Measurements from ENCODE around the gene ADGRG1. TPM values are rescaled to one million over a fixed set of nuclear protein-coding genes. Genes with fewer than 3 reads are reported as not detected.
A peak's percentile ranks its signal among the peaks of the same experiment; 100 is the strongest.

The ADGRG1 gene
- total and polyA plus RNA-seq, 12 donors: 11.1 to 46.3 (median 19.0) TPM

GRCh38 chr16:57701759-57702371, 73.4 kb downstream of the ADGRG1 start:
- intact Hi-C loops (cut with DNase I): no loop called here

GRCh38 chr16:57703416-57704010, 75.1 kb downstream of the ADGRG1 start:
- DNase-seq (no peak), ATAC-seq (no peak)
- no peaks in the 10 kb centered on the region for H3K4me1 ChIP-seq
- H3K36me3 ChIP-seq: no peaks in the 10 kb centered on the region
- no peak for TF ChIP-seq CTCF (IDR thresholded peaks at IDR 0.05)
- H3K27me3 ChIP-seq: no peaks in the 10 kb centered on the region
- intact Hi-C loops (cut with DNase I): no loop called here
- 93 to 94% methylated on average over 11 of the region's 11 CpGs for WGBS, 2 donors
- no peak overlapping the region for H3K4me3 ChIP-seq
- H3K9me3 ChIP-seq: no peaks in the 10 kb centered on the region
- no peak overlapping the region for H3K27ac ChIP-seq

More at GRCh38 chr16:57701759-57702371, 73.4 kb downstream of the ADGRG1 start:
- peak in 1 of 8 donors; percentile 59 for ATAC-seq
- 82 to 83% methylated on average over 23 of the region's 23 CpGs for WGBS, 2 donors
- DNase-seq: no peak
- H3K27me3 ChIP-seq: no peaks in the 10 kb centered on the region
- H3K27ac ChIP-seq: no peak overlapping the region
- H3K9me3 ChIP-seq: no peaks in the 10 kb centered on the region
- TF ChIP-seq CTCF (IDR thresholded peaks at IDR 0.05): no peak
- H3K36me3 ChIP-seq: no peaks in the 10 kb centered on the region
- no peak overlapping the region for H3K4me3 ChIP-seq
- no peaks in the 10 kb centered on the region for H3K4me1 ChIP-seq

- DNase-seq (no peak), ATAC-seq (no peak)
- WGBS, 2 donors: 72 to 78% methylated on average over 11 of the region's 11 CpGs
- Histone ChIP-seq H3K9me3 (no peaks in the 10 kb centered on the region), H3K4me3 (no peak overlapping the region), H3K4me1 (no peaks in the 10 kb centered on the region), H3K27ac (no peak overlapping the region), H3K27me3 (no peaks in the 10 kb centered on the region), H3K36me3 (no peaks in the 10 kb centered on the region)
- TF ChIP-seq CTCF (IDR thresholded peaks at IDR 0.05): no peak
- intact Hi-C loops (cut with DNase I): no loop called here
Observed at GRCh38 chr16:57704011-57704904, 75.8 kb downstream of the ADGRG1 start.
